ENCODE data around the gene CELSR1.

The CELSR1 gene

GRCh38 chr22:46430961-46431838 is 106.2 kb downstream of the CELSR1 start:
- DNase-seq: no peak
- no peaks in the 10 kb centered on the region for H3K9me3 ChIP-seq (replicated peaks; ENCODE audit: insufficient read depth, low read length)
- peaks cover 6% of the 10 kb centered on the region; the same call in 1 of the 2 replicates for H3K4me1 ChIP-seq (ENCODE audit: low read length)
- H3K27me3 ChIP-seq (replicated peaks; ENCODE audit: insufficient read depth, low read length): no peaks in the 10 kb centered on the region; the same call in 1 of the 2 replicates
- no peaks in the 10 kb centered on the region for H3K79me2 ChIP-seq (ENCODE audit: low read length)
- no peak overlapping the region for H3K4me3 ChIP-seq (ENCODE audit: low read length)
- no peaks in the 10 kb centered on the region for H4K20me1 ChIP-seq (ENCODE audit: insufficient read depth, low read length)
- no peaks in the 10 kb centered on the region for H3F3A ChIP-seq (ENCODE audit: insufficient read depth, low read length)
- H3K4me2 ChIP-seq (ENCODE audit: low read depth, low read length): no peak overlapping the region
- no peaks in the 10 kb centered on the region for H3K9me2 ChIP-seq (replicated peaks; ENCODE audit: insufficient read depth, low read length)
- no peak overlapping the region for H2AFZ ChIP-seq (ENCODE audit: low read length)
- TF ChIP-seq EZH2phosphoT487 (IDR thresholded peaks at IDR 0.05; ENCODE audit: low read length) (no peak), EZH2 (optimal IDR thresholded peaks at IDR 0.05; ENCODE audit: low read depth, low read length) (no peak), CTCF (IDR thresholded peaks at IDR 0.05; ENCODE audit: low read length) (no peak)
- H3K9ac ChIP-seq (ENCODE audit: low read length): no peak overlapping the region
- H3K27ac ChIP-seq (ENCODE audit: low read length): no peak overlapping the region
- H3K36me3 ChIP-seq (replicated peaks; ENCODE audit: insufficient read depth, low read length): no peaks in the 10 kb centered on the region

GRCh38 chr22:46429325-46429853 is 108.0 kb downstream of the CELSR1 start:
- Histone ChIP-seq H3K79me2 (ENCODE audit: low read length) (no peaks in the 10 kb centered on the region), H2AFZ (ENCODE audit: low read length) (no peak overlapping the region), H3K27me3 (replicated peaks; ENCODE audit: insufficient read depth, low read length) (no peaks in the 10 kb centered on the region; the same call in 1 of the 2 replicates), H3K4me3 (ENCODE audit: low read length) (no peak overlapping the region), H3K9me3 (replicated peaks; ENCODE audit: insufficient read depth, low read length) (no peaks in the 10 kb centered on the region), H4K20me1 (ENCODE audit: insufficient read depth, low read length) (no peaks in the 10 kb centered on the region), H3K4me1 (ENCODE audit: low read length) (peaks cover 6% of the 10 kb centered on the region; the same call in 1 of the 2 replicates), H3K9me2 (replicated peaks; ENCODE audit: insufficient read depth, low read length) (no peaks in the 10 kb centered on the region), H3K4me2 (ENCODE audit: low read depth, low read length) (no peak overlapping the region), H3F3A (ENCODE audit: insufficient read depth, low read length) (no peaks in the 10 kb centered on the region), H3K9ac (ENCODE audit: low read length) (no peak overlapping the region), H3K27ac (ENCODE audit: low read length) (no peak overlapping the region), H3K36me3 (replicated peaks; ENCODE audit: insufficient read depth, low read length) (no peaks in the 10 kb centered on the region)
- no peak for DNase-seq
- TF ChIP-seq EZH2phosphoT487 (IDR thresholded peaks at IDR 0.05; ENCODE audit: low read length) (no peak), CTCF (IDR thresholded peaks at IDR 0.05; ENCODE audit: low read length) (no peak), EZH2 (optimal IDR thresholded peaks at IDR 0.05; ENCODE audit: low read depth, low read length) (no peak)

GRCh38 chr22:46428602-46429324 is 108.7 kb downstream of the CELSR1 start:
- H3K4me1 ChIP-seq (ENCODE audit: low read length): peaks cover 6% of the 10 kb centered on the region; the same call in 1 of the 2 replicates

More at GRCh38 chr22:46428602-46429324, 108.7 kb downstream of the CELSR1 start:
- no peak for DNase-seq
- H3K4me2 ChIP-seq (ENCODE audit: low read depth, low read length): no peak overlapping the region
- H2AFZ ChIP-seq (ENCODE audit: low read length): no peak overlapping the region
- H3K9ac ChIP-seq (ENCODE audit: low read length): no peak overlapping the region
- H3K36me3 ChIP-seq (replicated peaks; ENCODE audit: insufficient read depth, low read length): no peaks in the 10 kb centered on the region
- TF ChIP-seq CTCF (IDR thresholded peaks at IDR 0.05; ENCODE audit: low read length) (no peak), EZH2phosphoT487 (IDR thresholded peaks at IDR 0.05; ENCODE audit: low read length) (no peak), EZH2 (optimal IDR thresholded peaks at IDR 0.05; ENCODE audit: low read depth, low read length) (no peak)
- no peaks in the 10 kb centered on the region for H3K9me2 ChIP-seq (replicated peaks; ENCODE audit: insufficient read depth, low read length)
- no peak overlapping the region for H3K27ac ChIP-seq (ENCODE audit: low read length)
- no peaks in the 10 kb centered on the region for H3K9me3 ChIP-seq (replicated peaks; ENCODE audit: insufficient read depth, low read length)
- no peak overlapping the region for H3K4me3 ChIP-seq (ENCODE audit: low read length)
- no peaks in the 10 kb centered on the region; the same call in 1 of the 2 replicates for H3K27me3 ChIP-seq (replicated peaks; ENCODE audit: insufficient read depth, low read length)
- H3F3A ChIP-seq (ENCODE audit: insufficient read depth, low read length): no peaks in the 10 kb centered on the region
- no peaks in the 10 kb centered on the region for H4K20me1 ChIP-seq (ENCODE audit: insufficient read depth, low read length)
- H3K79me2 ChIP-seq (ENCODE audit: low read length): no peaks in the 10 kb centered on the region
